Activated CD8-positive, alpha-beta memory T cell treated with anti-CD3 and anti-CD28 coated beads for 4 hours (primary cell): Measurements from ENCODE around the gene SLC24A3.

Experiments used
- DNase-seq, 2 donors: peaks; one replicate each; pipeline ENCODE4 v3.0.0-alpha.2; 2020; ENCODE audit warnings: low read depth in 2 of 2

The SLC24A3 gene

DNA sequence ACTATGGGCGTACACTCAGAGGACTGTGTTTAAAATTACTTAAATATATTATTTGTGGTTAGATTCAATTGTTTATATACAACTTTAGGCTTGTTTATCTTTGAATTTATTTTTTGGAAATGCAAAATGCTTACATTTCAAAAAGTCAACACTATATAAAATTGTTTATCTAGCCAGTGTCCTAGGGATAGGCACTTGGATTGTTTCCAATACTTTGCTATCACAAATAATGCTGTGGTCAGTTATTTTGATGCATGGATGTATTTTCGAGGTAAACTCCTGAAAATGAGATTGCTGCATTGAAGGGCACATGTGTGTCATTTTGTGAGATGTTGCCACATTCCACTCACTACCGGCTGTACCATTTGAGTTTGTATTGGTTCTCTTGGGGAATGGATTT, 213.9 kb downstream of the SLC24A3 start:
- DNase-seq: no peak

DNA sequence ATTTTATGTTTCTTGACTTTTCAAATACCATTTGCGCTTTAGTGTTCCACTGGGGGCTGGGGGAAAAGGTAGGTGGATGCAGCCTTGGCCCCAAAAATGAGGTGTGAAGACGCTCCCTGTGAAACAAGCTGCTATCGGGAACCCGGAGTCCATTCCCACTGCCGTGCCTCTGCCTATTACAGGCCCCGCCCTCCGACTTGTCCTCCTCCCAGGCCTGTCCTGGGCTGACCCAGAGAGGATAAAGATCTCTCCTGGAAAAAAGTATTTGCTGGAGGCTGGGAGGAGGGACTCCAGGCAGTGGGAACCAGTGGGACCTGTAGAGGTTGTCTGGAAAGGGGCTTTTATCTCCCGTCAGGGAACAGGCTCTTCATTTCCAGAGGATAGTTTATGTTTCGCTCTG, 215.0 kb downstream of the SLC24A3 start:
- DNase-seq: no peak

DNA sequence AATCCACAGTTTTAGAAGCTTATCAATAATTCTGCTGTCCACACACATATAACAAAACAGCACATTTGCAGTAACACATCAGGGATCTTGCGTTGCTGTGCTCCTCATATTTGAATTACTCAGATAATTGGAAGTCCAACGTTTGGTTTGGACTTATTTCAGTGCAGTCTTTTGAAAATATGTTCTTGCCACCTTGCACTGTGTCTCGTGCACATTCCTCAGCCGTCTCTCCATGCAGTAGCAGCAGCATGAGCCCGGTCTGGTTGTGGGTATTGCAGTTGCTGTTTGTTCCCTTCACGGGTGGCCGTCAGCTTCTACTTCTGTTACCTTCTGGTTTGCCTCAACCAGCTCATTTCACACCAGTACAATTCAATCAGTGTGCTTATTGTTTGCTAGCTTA, 215.5 kb downstream of the SLC24A3 start:
- no peak for DNase-seq

DNA sequence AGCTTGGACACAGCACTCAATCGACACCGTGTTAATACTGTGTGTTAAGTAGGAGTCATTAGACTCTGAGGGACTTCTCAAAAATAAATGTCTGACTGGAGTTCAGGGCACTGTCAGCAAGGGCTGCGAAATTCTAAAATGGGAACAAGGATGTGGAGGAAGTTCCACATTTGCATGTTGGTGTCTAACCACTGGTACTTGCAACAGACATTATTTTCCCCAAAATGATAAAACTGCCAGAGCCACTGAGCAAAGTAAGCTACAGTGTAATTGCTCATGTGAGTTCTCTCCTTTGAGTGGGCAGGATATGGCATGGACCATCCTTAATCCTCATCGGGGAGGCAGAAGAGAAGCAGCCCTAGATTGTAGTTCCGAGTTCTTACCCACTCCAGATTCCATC, 215.9 kb downstream of the SLC24A3 start:
- DNase-seq: no peak

DNA sequence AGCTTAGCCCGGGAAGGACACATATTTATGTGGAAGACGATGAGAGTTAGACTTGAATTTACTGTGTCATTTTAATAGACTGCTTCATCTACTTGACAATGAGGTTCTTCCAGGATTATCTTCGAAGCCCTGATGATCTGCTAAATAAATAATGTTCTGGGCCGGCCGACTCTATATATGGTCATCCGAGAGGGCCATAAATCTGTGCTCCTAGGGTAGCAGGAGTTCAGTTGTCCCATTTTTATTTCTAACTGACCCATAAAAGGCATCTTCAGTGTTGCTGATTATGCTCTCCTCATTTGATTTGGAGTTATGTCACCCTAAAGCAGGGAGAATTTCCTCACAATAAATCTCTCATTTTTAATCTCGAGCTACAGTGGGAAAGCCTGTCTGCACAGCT, 217.1 kb downstream of the SLC24A3 start:
- no peak for DNase-seq

DNA sequence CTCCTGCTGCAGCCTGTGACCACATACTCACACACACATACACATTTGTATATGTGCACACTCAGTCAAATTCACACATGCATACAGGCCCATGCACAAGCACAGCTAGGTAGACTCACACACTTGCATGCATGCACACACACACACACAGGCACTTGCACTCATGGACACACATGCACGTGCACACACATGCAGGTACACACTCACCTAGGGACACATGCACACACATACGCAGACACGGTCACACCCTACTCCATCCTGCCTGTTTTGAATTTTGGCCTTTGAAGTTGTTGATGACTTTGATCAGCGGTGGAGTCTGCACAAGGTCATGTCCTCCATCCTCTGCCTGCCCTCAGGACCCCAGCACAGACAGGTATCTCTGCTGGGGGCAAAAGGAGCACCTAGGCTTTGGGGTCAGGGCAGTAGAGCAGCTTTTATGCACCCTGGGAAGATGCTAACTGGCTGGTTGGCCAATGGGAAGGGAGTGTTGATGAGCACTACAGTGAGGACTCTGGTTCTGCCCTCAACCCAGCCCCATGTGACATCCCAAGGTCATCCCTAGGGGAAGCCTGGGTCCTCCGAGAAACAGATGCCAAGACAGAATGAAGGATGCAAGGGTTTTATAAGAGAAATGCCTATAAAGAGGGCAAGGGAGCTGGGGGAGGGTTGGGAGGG, 218.3 kb downstream of the SLC24A3 start:
- DNase-seq: no peak

DNA sequence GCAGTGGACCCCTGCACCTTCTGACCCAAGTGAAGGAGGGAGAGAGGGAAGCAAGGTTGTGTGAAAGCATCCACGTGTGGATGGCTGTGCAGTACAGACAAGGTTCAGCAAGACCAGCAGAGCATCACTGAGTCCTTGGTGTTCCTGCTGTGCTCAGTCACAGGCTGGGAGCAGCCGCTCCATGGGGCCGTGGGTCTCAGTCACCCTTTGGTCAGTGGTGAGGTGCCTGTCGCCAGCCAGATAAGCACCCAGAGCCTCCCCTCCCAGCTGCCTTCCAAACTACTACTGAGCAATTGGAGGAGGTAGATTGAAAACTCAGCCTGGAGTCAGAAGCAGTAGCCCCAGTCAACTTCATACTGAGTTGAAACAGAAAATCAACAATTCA, 218.9 kb downstream of the SLC24A3 start:
- DNase-seq: no peak

DNA sequence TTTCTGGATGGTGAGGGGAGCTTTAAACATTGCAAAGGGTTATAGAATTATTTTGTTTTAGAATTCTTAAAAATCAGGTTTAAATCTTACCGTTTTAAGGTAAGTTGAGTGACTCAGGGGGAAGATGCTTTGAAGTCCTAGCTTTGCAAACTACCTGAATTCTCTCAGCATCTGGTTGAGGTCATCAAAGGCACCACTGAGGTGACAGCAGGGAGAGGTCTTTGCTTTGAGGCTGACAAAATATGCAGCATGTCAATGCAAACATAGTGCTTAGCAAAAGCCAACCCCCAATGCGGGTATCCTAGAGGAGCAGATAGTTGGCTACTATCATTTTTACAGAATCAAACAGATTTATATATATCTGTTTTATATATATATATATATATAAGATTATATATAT, 219.5 kb downstream of the SLC24A3 start:
- DNase-seq: no peak

DNA sequence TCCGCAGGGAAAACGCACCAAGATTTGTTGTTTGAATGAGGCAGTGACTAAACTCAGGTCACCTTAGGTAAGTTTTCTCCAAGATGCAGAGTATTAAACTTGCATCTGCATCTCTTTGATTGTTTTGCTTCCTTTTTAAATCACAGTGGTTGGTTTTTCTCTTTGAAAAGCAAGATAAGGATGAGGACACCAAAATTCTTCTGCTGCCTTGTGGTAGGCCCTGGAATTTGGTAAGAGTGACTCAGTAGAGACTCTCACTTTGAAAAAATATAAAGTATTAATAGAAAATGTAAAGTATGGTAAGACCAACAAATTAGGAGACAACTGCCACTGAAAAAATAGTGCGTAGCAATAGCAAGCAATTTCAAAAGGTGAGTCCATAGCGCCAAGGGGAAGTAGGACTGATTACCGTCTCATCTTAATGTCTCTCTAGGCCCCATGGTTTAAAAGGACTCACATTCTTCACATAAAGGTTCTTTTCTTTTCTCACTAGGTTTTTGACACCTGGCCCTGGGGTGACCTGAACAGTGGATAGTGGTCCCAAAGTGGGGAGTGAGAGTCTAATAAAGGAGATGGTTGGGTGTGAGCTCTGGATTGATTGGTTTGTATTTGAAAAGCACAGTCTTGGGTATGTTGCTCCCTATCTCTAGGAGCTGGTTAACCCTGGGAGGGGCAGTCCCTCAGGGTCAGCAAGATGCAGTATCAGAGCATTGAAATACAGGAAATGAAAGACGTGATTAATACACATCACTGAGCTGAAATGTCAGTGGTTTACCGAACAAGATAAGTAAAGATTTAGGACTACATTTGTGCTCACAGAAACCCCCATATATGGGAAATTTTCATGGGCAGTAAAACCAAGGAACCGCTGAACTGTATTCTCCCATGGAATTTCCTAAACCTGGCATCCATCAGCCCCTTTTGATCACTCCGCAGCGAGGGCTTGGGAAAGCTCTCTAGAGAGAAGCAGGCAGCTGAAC, 221.2 kb downstream of the SLC24A3 start:
- DNase-seq: no peak

DNA sequence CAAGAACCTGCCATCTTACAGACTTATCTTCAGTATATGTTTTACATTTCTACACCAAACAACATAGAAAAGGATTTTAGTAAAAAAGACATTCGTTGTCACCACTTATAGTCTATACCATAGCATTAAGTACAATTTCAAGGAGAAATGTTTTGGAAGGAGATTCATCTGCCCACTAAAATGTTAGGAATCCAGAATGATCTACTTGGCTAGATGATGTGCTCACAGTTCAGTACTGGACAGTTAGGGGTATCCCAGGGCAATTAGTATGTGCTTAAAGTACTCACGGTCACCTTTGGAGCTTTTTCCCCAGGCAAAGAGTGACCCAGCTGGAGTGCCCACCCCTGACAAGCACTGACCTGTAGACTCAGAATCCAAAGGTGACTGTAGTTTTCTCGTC, 222.9 kb downstream of the SLC24A3 start:
- DNase-seq: no peak

DNA sequence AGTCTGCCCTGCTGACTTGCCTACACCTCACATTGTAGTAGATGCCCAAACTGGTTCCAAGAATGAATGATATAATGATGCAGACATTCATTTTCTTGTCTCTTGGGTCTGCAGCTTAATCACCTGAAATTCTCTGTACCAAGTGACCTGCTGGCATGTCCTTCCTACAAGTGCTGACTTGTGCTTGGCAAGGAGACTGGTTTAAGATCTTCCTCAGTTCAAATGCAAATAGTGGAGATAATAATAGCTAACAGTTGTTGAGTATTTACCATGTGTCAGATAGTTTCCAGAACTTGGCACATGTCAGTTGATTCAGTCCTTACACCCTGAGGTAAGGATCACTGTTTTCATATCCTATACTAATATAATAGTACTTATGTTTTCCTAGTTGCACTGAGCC, 223.4 kb downstream of the SLC24A3 start:
- no peak for DNase-seq

DNA sequence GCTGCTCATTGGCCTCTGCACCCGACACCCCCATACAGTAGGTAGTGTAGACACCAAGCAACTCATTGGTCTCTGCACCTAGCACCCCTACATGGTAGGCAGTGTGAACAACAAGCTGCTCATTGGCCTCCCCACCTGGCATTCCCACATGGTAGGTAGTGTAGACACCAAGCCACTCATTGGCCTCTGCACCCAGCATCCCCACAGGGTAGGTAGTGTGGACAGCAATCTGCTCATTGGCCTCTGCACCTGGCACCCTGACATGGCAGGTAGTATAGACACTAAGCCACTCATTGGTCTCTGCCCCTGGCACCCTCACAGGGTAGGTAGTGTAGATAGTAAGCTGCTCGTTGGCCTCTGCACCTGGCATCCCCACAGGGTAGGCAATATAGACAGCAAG, 226.0 kb downstream of the SLC24A3 start:
- DNase-seq: no peak

DNA sequence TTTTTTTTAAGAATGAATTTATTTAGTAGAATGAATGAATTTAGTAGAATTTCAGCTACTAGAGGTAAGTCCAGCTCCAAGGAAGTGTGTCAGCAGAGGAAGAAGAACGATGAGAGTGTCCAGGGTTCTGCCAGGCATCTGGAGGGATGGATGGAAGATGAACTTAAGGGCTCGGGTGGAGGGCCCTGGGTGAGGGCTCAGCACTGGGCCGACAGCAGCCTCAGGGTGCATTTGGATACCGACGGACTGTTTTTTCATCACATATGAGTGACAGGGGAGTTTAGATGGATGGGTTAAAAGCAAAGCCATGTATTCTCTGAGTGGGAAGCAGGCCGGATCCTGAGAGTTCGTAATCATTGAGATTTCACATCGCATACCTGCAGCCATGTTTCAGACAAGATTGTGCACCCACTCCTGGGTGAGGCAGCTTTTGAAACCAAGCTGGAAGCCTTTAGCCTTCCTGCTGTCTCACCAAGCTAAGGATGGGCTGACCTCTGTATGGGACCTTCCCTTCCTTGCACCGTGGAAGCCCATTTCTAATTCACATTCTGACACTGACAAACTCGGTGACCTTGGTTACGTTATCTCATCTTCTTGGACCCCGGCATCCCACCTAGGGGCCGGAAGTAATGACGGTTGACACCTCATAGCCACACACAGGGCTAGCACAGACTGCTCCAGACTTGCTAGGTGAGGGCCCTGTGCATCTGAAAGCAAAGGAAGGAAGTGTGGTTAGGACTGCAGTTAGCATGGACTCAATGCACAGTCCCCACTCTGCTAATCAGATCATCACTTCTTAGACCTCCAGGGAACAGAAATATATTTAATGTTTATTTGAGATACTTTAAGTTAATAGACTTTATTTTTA, 228.5 kb downstream of the SLC24A3 start:
- no peak for DNase-seq

DNA sequence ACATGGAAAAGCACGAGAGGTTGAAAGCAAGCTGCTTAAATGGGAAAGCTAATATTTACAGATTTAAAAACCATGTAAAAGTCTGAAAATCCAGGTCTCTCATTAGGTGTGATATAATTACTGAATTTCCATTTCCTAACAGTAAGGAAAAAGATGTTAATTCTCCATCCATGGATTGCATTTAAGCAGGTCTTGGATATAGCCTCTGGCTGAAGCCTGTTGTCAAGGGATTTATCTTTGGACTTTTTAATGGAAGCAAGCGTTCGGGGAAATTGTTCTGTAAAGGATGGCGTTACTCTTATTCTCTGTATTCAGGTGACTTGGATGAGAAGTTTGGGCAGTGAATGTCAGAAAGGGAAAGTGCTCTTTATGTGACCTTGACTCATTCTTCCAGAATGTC, 233.8 kb downstream of the SLC24A3 start:
- no peak for DNase-seq

DNA sequence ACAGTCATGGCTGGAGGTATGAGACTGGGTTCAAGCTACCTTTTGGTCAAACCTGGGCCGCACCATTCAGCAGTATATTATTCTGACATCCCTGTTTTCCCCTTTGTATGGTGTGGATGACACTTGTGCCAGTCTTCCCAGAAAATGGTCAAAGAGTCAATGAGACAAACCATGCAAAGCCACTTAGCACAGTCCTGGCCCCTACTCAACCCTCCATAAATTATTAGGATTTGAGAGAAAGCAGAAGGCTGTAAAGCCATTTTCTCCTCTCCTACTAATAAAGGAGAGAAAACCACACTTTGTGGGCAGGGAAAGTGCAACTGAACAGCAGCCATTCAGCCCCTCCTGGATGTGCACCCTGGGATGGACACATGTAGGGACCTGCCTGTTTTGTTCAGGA, 236.2 kb downstream of the SLC24A3 start:
- no peak for DNase-seq

DNA sequence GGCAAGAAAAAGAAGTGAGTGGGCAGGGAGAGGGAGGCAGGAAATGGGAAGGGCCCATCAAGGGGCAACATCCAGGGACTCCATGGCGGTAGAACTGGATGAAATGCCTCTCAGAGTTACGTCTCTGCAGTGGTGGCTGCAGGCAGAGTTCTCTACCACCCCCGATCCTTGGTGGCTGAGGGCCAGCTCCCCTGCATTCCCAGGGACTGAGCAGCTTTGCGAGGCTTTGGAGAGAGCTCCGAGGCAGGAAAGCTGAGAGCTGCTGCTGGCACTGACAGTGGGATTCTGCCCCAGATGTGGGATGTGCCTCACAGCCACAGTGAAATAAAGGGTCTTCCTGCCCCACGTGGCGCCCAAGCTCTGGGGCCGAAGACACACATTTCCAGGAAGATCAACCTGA, 236.6 kb downstream of the SLC24A3 start:
- no peak for DNase-seq

DNA sequence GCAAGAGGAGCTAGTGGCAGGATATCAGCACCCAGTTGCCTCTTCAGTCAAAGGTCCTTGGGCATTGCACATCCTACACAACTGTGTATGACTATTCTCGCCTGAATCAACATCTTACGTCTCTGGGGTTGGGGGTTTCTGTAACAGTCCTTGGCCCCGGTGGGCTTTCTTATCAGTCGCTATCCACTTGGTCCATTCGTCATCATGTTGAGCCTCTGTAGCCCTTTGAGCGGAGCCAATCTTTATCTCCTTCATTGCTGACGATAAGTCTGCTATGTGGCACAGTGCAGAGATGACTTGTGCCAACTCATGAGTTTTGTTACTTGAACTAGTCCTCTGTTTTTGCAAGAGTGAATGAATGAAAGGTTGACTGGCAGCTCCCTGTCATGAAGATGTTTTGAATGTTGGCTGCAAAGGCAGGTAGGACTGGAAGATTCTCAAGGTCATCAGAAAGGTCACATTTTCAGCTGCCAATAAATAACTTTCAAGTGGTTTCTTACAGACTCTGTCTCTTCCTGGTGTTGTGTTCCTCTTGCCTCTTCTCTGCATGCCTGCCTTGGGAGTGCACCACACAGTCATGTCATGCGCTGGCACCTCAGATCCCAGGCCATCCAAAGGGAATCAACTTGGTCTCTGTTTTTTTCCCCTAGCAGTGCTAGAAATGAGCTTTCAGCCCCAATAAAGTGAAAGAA, 238.9 kb downstream of the SLC24A3 start:
- no peak for DNase-seq

DNA sequence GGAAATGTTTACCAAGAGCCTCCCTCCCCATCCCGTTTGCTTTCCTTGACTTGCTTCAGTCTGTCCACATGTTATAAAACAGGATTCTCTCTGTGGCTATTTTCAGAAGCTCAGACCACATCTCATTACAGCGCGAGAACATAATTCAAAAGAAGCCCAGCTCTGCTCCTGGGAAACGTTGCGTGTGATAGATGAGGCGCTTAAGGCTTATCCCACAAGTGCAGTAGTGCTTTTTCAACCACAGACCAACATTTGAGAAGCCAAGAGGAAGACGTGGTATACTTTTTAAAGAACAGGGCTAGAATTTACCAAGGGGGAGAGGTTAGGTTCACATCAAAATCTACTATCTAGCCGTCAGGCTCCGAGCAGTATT, 239.5 kb downstream of the SLC24A3 start:
- no peak for DNase-seq

DNA sequence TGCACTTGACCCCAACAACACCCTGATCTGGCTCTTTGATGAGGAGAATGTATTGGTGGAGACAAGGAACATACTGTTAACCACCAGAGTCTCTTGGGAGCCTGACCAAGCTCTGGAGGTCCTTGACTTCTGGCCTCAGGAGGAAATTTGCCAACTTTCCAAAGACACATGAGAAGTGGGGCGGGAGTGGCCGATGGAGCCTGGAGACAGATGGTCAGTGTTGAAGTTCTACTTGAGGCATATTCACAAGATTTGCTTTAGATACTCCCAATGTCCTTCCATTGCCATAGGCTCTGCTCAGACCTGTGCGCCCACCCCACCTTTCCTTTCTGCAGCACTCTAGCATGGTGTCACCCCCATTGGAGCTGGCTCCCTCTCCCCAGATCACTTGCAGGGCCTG, 241.0 kb downstream of the SLC24A3 start:
- DNase-seq: no peak

DNA sequence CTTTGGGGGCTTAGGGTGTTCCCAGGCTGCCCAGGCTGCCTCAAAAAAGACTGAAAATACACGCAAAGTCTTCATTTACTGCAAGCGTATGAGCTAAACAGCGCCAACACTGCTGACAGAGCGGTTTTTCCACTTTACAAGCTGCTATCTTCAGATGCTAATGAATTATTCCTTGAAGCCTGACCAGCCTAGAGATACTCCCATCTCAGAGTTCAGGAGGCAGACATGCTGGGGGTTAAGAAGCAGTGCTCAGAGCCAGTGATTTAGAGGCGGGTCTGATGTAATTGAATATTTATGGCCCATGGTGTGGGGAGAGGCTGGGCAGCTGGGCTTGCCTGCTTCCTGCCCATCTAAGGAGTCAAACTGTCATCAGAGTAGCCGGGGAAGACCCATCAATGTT, 241.4 kb downstream of the SLC24A3 start:
- DNase-seq: no peak

DNA sequence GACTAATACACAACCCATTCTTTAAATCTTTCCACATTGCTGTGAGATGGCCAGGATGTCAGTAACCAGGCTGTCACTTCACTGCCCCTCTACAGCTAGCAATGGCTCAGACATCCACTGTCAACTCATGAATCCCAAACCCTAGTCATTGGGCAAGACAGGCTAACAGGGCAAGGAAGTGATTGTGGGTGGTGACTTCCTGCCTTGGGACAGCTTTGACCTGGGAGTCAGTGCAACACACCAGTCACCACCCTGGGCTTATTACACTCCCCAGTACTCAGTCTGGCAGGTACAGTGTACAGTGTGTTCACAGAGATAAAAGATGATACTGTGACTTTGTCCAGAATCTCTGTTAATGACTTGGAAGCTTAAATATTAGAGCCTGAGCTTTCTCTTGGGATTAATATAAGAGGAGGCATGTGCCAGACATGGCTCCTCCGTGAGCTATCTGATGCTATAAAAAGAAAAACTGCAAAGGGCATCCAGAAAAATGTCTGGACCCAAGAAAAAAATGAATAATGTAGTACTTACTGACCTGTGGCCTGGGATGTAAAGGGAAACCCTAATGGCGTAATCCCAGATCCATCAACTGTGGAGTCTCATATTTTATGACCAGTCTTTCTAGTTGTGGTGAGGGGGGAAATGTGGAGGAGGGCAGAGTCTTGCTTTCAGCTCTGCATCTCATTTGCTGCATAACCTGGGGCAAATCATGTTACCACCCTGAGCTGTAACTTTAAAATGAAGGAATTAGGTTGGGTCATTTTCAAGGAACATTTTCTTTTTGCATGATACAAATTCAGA, 244.4 kb downstream of the SLC24A3 start:
- no peak for DNase-seq
